SK-N-MC (cell line): Measurements from ENCODE around the gene DNAJA3.

Source experiments
- EZH2 ChIP-seq: fragments of 200-600 bp; sonication (generic); IDR thresholded peaks from one replicate; pipeline ENCODE4 v1.6.1; 2017; ENCODE audit warnings: antibody characterized with exemption
- POLR2AphosphoS5 ChIP-seq: IDR thresholded peaks from 2 replicates; pipeline ENCODE4 v1.6.1; 2012; ENCODE audit warnings: mild to moderate bottlenecking, low read depth, low read length, borderline replicate concordance

GRCh38 chr16:4437366-4437765, 11.7 kb downstream of the DNAJA3 start:
- TF ChIP-seq POLR2AphosphoS5: no peak
- no peak for TF ChIP-seq EZH2
